GM21447 (cell line): Measurements from ENCODE around the gene PEDS1.
"Not testable (repeated sequence)": the region's sequence is repeated elsewhere in the genome, so short reads cannot be mapped to it uniquely, and the experiment has no call there.

Experiments used
- ATAC-seq: cut with Tn5 transposase; IDR thresholded peaks from one replicate; pipeline ENCODE4 v1.9.1; 2021; ENCODE audit not compliant: unreplicated experiment

The PEDS1 gene

GRCh38 chr20:50190251-50191064 is 36.9 kb upstream of the PEDS1 start, which contains the start of gene CEBPB:
Gene CEBPB (plus strand): TSS chr20:50190830. CDS start chr20:50191034, 204 bp downstream.
- ATAC-seq: peak; percentile 37

GRCh38 chr20:50189681-50190250 is 36.2 kb upstream of the PEDS1 start:
- ATAC-seq: no peak

GRCh38 chr20:50188879-50189680 is 35.6 kb upstream of the PEDS1 start:
- ATAC-seq: no peak

- no peak for ATAC-seq
Observed at GRCh38 chr20:50188287-50188688, 34.8 kb upstream of the PEDS1 start.

GRCh38 chr20:50187403-50188051 is 34.0 kb upstream of the PEDS1 start:
- ATAC-seq: no peak

- ATAC-seq: no peak
Observed at GRCh38 chr20:50186987-50187402, 33.5 kb upstream of the PEDS1 start.

GRCh38 chr20:50186151-50186885 is 32.8 kb upstream of the PEDS1 start:
- ATAC-seq: no peak

- no peak for ATAC-seq
Observed at GRCh38 chr20:50185426-50185825, 31.9 kb upstream of the PEDS1 start.

DNA sequence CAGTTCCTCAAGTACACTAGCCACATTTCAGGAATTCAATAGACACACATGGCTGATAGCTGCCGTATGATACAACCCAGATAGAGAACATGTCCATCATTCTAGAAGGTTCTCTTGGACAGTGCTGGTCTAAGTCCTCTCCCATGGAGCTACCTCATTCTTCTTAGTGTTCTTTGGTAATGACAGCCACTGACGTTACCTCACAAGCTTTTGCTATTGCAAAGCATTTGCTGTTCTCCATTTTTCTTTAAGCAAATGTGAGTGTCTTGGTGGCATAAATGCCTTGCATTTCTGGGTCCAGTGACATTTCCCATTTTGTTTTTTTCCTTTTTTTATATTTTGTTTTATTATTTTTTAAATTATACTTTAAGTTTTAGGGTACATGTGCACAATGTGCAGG is 28.8 kb upstream of the PEDS1 start:
- no peak for ATAC-seq

- ATAC-seq: no peak
Observed at GRCh38 chr20:50181344-50181743, 27.8 kb upstream of the PEDS1 start.

DNA sequence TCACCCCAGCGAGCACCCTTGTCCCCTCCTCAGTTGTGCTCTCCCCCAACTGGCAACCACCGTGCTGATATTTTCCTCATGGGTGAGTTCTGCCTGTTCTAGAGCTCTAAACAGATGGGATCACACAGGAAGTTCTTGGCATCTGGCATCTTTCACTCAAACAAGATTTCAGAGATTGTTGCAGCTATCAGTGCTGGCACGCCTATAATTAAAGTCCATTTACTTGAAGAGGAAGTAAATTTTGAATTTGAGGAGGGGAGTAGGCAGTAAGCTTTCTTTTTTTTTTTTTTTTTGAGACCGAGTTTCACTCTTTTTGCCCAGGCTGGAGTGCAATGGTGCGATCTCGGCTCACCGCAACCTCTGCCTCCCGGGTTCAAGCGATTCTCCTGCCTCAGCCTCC is 25.1 kb upstream of the PEDS1 start:
- ATAC-seq: not testable (repeated sequence)

DNA sequence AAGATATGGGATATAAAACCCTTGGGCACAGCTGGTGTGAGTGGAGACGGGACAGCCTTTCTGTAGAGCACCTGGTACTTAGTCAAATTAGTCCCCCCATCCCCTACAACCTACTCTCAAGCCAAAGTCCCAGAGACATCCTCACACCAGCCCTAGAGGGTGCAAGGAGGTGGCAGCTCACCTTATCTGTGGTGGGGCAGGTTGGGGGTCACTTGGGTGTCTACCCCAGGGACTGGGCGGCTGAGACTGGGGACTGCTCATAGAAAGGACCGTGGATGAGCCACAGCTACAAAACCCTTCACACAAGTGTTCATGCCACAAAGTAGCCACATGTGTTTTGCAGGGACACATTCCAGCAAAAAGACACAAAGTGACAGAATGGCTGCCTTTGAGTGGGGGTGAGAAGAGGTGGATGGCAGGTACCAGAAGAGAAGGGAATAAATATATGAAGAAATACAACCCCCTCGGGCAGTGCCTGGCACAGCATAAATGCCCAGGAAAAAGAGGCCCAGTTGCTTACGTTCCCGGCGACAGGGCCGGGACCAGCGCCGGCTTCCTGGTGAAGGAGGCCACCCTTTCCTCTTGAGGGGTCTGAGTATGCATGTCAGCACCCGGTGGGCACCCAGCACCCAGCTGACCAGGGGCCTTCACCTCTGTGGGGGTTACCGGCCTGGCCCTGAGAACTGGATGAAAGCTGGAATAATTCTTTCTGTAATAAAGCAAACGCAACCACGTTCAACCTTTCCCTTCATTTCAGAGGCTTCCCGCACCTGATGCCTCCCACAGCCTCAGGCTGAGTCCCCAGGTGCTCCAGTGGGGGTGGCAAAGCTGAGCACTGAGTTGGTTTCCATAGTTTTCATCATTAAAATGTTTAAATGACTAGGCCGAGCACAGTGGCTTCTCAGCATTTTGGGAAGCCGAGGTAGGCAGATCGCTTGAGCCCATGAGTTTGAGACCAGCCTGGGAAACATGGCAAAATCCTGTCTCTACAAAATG is 22.7 kb upstream of the PEDS1 start:
- ATAC-seq: no peak

GRCh38 chr20:50174456-50174855 is 20.9 kb upstream of the PEDS1 start:
- ATAC-seq: no peak

DNA sequence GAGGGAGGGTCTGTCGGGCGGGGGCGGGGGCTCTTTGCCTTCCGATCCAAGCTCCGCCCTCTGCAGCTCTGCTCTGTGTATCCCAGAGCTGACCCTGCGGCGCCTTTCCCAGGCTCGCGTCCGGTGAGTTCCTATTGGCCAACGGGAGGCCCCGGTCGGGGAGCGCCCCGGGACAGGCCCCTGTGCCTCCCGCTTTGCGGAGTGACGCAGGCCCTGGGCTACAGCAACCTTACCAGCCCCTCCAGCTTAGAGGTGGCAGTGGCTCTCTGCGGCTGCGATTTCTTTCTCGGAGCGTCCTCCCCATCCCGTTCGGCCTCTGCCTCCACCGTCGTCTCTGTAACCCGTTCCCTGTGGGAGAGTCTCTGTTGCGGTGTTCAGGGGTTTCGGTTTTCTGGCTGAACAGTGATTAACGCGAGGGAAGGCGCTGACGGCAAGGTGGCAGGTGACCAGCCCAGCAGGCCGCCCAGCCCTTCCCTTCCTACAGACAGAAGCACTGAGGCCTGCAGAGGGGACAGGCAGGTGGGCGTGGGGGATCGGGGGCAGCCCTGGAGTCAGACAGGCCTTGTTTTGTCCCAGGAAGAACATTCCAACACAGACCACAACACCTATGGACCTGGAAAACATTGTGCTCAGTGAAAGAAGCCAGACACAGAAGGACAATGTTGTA is 19.0 kb upstream of the PEDS1 start:
- ATAC-seq: no peak

DNA sequence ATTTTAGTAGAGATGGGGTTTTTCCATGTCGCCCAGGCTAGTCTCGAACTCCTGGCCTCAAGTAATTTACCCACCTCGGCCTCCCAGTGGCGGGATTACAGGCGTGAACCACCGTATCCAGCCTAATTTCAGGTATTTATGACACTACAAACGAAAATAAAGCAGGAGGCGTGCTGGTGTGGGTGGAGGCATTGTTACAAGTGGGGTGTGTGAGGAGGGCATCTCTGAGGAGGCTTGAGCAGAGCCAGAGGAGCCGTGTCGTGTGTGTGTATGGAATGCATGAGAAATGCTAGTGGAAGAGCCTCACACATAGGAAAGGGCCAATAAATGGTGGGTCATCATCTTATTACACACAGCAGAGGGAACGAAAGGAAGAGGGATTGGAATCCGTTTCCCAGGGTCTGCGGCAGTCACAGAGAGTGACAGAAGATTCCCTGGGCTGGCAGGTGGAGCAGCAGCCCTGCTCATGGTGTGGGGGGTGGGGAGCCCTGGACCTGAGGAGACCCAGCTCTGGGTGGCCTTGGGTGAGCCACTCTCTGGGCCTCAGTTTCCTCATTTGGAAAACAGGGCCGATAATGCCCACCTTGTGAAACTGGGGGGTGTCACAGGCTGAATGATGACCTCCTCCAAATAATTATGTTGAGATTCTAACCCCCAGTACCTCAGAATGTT is 17.2 kb upstream of the PEDS1 start:
- no peak for ATAC-seq

- ATAC-seq: no peak
Observed at GRCh38 chr20:50169329-50169823, 15.9 kb upstream of the PEDS1 start.

- ATAC-seq: peak; percentile 94
Observed at GRCh38 chr20:50165684-50166554, 12.4 kb upstream of the PEDS1 start.
